MCF 10A (cell line): ENCODE results near the gene PAX5. TPM values are rescaled to one million over a fixed set of nuclear protein-coding genes. Genes with fewer than 3 reads are reported as not detected.

Experiments
- BruUV-seq: library from RNA; stranded (reverse); fragments of 400-500 nt; replicated peaks from 2 replicates; lab custom pipeline; 2021; lab: Mats Ljungman, UMichigan
- CTCF ChIA-PET: fragments of 300-600 bp; sonication (Branson Sonifier 250); formaldehyde crosslinking; extraction: SDS; loops from one replicate; lab custom pipeline; 2021; ENCODE audit warnings: antibody characterized with exemption, inconsistent platforms; lab: Yijun Ruan, JAX
- POLR2A ChIA-PET: fragments of 300-600, 350-650 bp; sonication (Branson Sonifier 250); formaldehyde crosslinking; extraction: SDS; loops from one replicate; lab custom pipeline; 2020; ENCODE audit warnings: antibody characterized with exemption, inconsistent platforms; lab: Yijun Ruan, JAX
- DNase-seq: peaks from one replicate; pipeline ENCODE4 v3.0.0-alpha.2; 2018; ENCODE audit not compliant: unreplicated experiment
- H3K27ac Mint-ChIP-seq: one replicate; pipeline ENCODE4 v1.8.0; 2022; ENCODE audit warnings: mild to moderate bottlenecking, low read depth, mixed read lengths; ENCODE audit not compliant: unreplicated experiment
- H3K27me3 Mint-ChIP-seq: one replicate; pipeline ENCODE4 v1.8.0; 2022; ENCODE audit warnings: mixed read lengths; ENCODE audit not compliant: insufficient read depth, unreplicated experiment
- H3K36me3 Mint-ChIP-seq: one replicate; pipeline ENCODE4 v1.8.0; 2022; ENCODE audit warnings: mild to moderate bottlenecking, moderate library complexity, mixed read lengths; ENCODE audit not compliant: insufficient read depth, unreplicated experiment
- H3K4me1 Mint-ChIP-seq: one replicate; pipeline ENCODE4 v1.8.0; 2022; ENCODE audit warnings: mixed read lengths; ENCODE audit not compliant: insufficient read depth, unreplicated experiment
- H3K4me3 Mint-ChIP-seq: one replicate; pipeline ENCODE4 v1.8.0; 2022; ENCODE audit warnings: mild to moderate bottlenecking, moderate library complexity, mixed read lengths; ENCODE audit not compliant: unreplicated experiment
- H3K9me3 Mint-ChIP-seq: one replicate; pipeline ENCODE4 v1.8.0; 2022; ENCODE audit warnings: mixed read lengths; ENCODE audit not compliant: unreplicated experiment
- intact Hi-C: fragments of 100-400 bp; cut with micrococcal nuclease; formaldehyde crosslinking; loops from 2 replicates; pipeline ENCODE4 v1.14.1; 2022
- total RNA-seq: library from RNA; stranded (reverse); gene quantifications from 2 replicates; pipeline ENCODE4 v1.2.3, GENCODE V29; 2022
- TF ChIP-seq, protein P1 (sequence below): fragments of 200-600 bp; IDR thresholded peaks from one replicate; pipeline ENCODE4 v1.8.0; 2022; ENCODE audit warnings: antibody characterized with exemption, mild to moderate bottlenecking; ENCODE audit not compliant: unreplicated experiment

Gene PAX5
- total RNA-seq, 1 experiment from 2014 or later: not detected

- ChIA-PET POLR2A (interaction anchor here (0.8 kb wide), 1 partner anchor 37 kb away, joined by 3 read pairs; no protein-coding TSS in a partner anchor), CTCF (interaction anchor here (0.6 to 0.9 kb wide), 2 partner anchors 95 to 276 kb away, joined by 3 to 4 read pairs; no protein-coding TSS in a partner anchor)
- BruUV-seq: no TSS peak
- TF ChIP-seq, protein P1, sequence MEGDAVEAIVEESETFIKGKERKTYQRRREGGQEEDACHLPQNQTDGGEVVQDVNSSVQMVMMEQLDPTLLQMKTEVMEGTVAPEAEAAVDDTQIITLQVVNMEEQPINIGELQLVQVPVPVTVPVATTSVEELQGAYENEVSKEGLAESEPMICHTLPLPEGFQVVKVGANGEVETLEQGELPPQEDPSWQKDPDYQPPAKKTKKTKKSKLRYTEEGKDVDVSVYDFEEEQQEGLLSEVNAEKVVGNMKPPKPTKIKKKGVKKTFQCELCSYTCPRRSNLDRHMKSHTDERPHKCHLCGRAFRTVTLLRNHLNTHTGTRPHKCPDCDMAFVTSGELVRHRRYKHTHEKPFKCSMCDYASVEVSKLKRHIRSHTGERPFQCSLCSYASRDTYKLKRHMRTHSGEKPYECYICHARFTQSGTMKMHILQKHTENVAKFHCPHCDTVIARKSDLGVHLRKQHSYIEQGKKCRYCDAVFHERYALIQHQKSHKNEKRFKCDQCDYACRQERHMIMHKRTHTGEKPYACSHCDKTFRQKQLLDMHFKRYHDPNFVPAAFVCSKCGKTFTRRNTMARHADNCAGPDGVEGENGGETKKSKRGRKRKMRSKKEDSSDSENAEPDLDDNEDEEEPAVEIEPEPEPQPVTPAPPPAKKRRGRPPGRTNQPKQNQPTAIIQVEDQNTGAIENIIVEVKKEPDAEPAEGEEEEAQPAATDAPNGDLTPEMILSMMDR: no peak
- Mint-ChIP-seq H3K4me3 (no peak overlapping the region), H3K36me3 (peaks cover 6% of the 10 kb centered on the region), H3K27ac (no peak overlapping the region), H3K9me3 (no peaks in the 10 kb centered on the region), H3K27me3 (peaks cover 94% of the 10 kb centered on the region), H3K4me1 (no peaks in the 10 kb centered on the region)
- DNase-seq: no peak
- intact Hi-C loops: no loop called here
These were observed 19.8 kb upstream of the PAX5 start for GRCh38 chr9:37053684-37054362.

DNA sequence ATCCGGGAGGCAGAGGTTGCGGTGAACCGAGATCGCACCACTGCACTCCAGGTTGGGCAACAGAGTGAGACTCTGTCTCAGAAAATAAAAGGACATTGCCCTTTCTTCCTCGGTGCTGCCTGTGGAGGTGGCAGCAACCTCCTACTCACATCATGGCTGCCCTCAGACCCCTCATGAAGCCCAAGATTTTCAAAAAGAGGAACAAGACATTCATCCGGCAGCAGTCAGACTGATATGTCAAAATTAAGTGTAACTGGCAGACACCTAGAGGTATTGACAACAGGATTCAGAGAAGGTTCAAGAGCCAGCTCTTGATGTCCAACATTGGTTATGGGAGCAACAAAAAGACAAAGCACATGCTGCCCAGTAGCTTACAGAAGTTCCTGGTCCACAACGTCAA is 12.6 kb upstream of the PAX5 start:
- ChIA-PET CTCF (interaction anchor here (0.6 kb wide), 1 partner anchor 1343 kb away, joined by 10 read pairs; no protein-coding TSS in a partner anchor), POLR2A (no interaction called here)
- TF ChIP-seq, protein P1: no peak
- H3K27ac Mint-ChIP-seq: no peak overlapping the region
- H3K27me3 Mint-ChIP-seq: peaks cover 88% of the 10 kb centered on the region
- intact Hi-C loops: no loop called here
- H3K4me1 Mint-ChIP-seq: no peaks in the 10 kb centered on the region
- H3K4me3 Mint-ChIP-seq: no peak overlapping the region
- no peaks in the 10 kb centered on the region for H3K9me3 Mint-ChIP-seq
- BruUV-seq: no TSS peak
- H3K36me3 Mint-ChIP-seq: no peaks in the 10 kb centered on the region
- no peak for DNase-seq

GRCh38 chr9:37042421-37042820 is 8.4 kb upstream of the PAX5 start:
- peaks cover 71% of the 10 kb centered on the region for H3K27me3 Mint-ChIP-seq
- CTCF ChIA-PET: no interaction called here
- intact Hi-C loops: no loop called here
- TF ChIP-seq, protein P1: no peak
- H3K9me3 Mint-ChIP-seq: no peaks in the 10 kb centered on the region
- no peak for DNase-seq
- no peaks in the 10 kb centered on the region for H3K36me3 Mint-ChIP-seq
- H3K4me1 Mint-ChIP-seq: no peaks in the 10 kb centered on the region
- POLR2A ChIA-PET: no interaction called here
- no peak overlapping the region for H3K4me3 Mint-ChIP-seq
- H3K27ac Mint-ChIP-seq: no peak overlapping the region
- BruUV-seq: no TSS peak

- POLR2A ChIA-PET: no interaction called here
- Mint-ChIP-seq H3K36me3 (no peaks in the 10 kb centered on the region), H3K4me3 (no peak overlapping the region), H3K27ac (no peak overlapping the region), H3K4me1 (peaks cover 13% of the 10 kb centered on the region), H3K9me3 (peaks cover 7% of the 10 kb centered on the region), H3K27me3 (peaks cover 71% of the 10 kb centered on the region)
- no peak for DNase-seq
- intact Hi-C loops: no loop called here
- CTCF ChIA-PET: no interaction called here
- no TSS peak for BruUV-seq
- TF ChIP-seq, protein P1: no peak
These were observed 6.5 kb upstream of the PAX5 start for GRCh38 chr9:37040508-37041127.
